ENCODE data around the gene GAD2.

Gene GAD2

DNA sequence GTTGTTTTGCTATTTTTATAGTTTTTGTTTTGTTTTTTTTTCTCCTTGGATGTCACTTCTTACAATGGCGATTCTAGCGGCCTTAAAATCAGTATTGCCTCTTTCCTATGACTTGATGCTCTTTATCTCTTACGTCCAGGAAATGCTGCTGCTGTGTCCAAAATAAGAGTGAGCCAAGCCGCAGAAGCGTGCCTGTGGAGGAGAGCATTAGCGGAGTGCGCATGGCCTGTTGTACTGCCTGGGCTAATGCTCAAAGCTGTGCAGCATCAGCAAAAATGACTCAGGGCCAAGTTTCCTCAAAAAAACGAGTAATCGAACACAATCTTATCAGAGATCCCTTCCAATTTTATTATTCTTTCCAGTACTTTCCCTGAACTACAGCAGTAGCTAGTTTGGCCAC lies 18.5 kb upstream of the GAD2 start:
- H3K4me3 ChIP-seq (ENCODE audit: low read length), result no peak overlapping the region
- TF ChIP-seq, protein P1, sequence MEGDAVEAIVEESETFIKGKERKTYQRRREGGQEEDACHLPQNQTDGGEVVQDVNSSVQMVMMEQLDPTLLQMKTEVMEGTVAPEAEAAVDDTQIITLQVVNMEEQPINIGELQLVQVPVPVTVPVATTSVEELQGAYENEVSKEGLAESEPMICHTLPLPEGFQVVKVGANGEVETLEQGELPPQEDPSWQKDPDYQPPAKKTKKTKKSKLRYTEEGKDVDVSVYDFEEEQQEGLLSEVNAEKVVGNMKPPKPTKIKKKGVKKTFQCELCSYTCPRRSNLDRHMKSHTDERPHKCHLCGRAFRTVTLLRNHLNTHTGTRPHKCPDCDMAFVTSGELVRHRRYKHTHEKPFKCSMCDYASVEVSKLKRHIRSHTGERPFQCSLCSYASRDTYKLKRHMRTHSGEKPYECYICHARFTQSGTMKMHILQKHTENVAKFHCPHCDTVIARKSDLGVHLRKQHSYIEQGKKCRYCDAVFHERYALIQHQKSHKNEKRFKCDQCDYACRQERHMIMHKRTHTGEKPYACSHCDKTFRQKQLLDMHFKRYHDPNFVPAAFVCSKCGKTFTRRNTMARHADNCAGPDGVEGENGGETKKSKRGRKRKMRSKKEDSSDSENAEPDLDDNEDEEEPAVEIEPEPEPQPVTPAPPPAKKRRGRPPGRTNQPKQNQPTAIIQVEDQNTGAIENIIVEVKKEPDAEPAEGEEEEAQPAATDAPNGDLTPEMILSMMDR (conservative IDR thresholded peaks at IDR 0.05; ENCODE audit: low read depth, low read length), result no peak
- no peak for DNase-seq (ENCODE audit: low read depth)

DNA sequence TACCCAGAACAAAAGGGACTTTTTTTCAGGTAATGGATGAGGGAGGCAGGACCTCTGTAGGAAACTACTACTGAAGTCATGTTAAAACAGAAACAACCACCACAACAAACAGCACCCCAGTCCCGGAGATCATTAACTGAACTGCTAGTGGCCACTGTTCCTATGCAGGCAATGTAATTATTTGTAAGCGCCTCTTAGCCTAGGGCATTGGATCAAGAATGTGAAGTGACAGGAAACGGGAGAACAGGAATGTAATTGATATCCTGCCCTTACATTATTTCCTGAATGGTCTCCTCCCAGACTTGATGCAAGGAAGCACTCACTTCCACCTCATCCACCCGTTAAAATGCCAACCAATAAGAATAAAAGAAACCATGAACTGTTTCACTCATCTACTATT lies 16.7 kb upstream of the GAD2 start:
- no peak for DNase-seq (ENCODE audit: low read depth)
- no peak overlapping the region for H3K4me3 ChIP-seq (ENCODE audit: low read length)
- TF ChIP-seq, protein P1 (conservative IDR thresholded peaks at IDR 0.05; ENCODE audit: low read depth, low read length), result no peak

DNA sequence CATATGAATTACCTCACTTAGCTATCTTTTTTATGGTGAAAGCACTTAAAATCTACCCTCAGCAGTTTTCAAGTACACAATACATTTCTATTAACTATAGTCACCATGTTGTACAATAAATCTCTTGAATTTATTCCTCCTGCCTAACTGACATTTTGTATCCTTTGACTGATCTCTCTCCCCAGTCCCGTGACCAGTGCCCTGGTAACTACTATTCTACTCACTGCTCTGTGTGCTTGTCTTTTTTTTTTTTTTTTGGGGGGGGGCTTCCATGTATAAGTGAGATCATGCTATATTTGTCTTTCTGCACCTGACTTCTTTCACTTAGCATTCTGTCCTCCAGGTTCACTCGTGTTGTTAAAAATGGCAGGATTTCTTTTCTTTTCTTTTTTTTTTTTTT lies 11.4 kb upstream of the GAD2 start:
- no peak for DNase-seq (ENCODE audit: low read depth)
- no peak overlapping the region for H3K4me3 ChIP-seq (ENCODE audit: low read length)
- TF ChIP-seq, protein P1 (conservative IDR thresholded peaks at IDR 0.05; ENCODE audit: low read depth, low read length), result no peak

DNA sequence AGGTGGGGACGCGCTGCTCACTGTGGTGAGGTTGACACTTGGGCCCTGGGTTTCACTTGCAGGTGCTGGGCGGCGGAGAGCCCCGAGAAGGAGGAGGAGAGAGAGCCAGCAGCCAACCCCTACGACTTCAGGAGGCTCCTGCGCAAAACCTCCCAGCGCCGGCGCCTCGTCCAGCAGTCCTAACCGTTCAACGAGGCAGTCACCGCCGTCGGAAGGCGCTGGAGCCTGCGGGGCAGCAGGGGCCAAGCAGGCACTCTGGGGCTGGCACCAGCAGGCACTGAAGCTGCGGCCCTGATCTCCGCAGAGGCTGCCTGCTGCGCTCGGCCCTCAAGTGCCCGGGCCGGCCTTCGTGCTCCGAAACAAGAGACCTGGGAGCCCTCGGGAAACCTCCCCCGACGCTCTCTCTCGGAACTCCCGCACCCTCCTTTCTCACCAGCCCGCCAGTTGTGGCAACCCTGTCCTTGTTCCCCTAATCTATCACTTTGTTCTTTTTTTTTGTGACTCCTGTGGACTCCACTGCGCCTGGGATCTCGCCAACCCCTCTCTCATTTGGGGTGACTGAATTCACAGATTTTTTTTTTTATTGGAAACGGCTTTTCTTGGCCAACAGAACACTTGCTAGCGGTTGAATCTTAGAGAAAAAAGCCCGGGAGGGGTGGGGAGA lies 4.7 kb upstream of the GAD2 start:
- TF ChIP-seq, protein P1 (conservative IDR thresholded peaks at IDR 0.05; ENCODE audit: low read depth, low read length), result no peak
- DNase-seq (ENCODE audit: low read depth), result no peak
- H3K4me3 ChIP-seq (ENCODE audit: low read length), result no peak overlapping the region

DNA sequence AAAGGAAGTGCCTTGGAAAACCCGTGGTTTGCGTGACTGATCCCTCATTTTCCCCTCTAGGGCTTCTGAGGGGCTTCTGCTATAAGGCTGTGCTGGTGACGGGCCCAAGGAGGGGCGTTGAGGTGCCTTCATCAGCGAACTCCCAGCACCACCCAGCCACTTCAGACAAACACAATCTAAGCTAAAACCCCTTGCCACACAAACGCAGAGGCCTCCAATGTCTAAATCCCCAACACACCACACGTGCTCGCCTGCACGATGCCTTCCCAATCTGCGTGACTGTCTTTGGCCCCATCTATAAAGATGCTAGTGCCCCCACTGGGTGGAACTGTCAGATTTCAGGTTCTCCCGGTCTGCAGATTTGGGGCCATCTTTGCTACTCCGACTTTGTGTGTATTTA lies 4.1 kb upstream of the GAD2 start:
- TF ChIP-seq, protein P1 (conservative IDR thresholded peaks at IDR 0.05; ENCODE audit: low read depth, low read length), result no peak
- no peak overlapping the region for H3K4me3 ChIP-seq (ENCODE audit: low read length)
- DNase-seq (ENCODE audit: low read depth), result no peak

DNA sequence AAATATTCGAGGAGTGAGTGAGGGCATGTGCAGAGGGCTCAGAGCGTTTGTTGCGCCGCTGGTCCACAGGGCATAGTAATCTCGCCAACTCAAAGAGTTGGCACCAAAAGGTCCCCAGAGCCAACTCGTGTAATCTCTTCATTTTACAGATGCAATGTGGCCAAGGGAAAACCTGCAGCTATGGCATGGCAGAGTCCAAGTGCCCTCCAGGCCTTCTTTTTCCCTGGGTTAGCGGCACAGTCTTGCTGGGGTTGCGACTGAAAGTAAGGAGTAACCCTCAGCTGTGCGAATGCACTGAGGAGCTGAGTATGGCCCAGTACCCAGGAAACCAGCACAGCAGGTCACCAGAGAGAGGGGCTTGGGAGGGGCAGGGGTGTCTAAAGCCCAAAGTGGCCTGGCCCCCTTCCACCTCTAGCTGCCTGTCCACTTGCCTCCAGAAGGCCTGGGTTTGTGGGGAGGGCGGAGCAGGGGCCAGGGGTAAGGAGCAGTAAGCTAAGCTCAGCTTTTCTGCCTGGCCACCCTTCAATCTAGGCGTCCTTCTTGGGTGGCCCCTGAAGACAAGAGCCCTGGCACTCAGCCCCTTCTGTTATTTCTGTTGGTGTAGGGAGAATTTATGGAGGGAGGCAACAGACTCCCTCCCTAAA lies 3.3 kb upstream of the GAD2 start:
- TF ChIP-seq, protein P1 (conservative IDR thresholded peaks at IDR 0.05; ENCODE audit: low read depth, low read length), result no peak
- DNase-seq (ENCODE audit: low read depth), result no peak
- H3K4me3 ChIP-seq (ENCODE audit: low read length), result no peak overlapping the region

DNA sequence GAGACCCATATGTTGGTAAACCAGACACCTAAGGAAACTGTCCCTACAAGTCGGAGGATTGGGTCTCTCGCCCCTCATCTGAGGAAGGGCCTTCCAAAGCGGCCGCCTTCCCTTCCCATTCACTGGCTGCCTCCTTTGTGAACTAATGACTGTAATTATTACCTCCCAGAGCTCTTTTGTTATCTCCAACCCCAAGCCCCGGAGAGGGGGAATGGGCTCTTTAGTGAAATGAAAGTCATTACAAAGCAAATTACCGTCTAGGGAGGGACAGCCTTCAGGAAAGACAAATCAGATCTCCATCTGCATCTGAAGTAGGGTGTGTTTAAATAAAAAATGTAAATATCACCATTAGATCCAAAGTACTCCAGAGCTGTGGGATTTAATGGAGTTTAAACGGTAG lies 2.6 kb upstream of the GAD2 start:
- TF ChIP-seq, protein P1 (conservative IDR thresholded peaks at IDR 0.05; ENCODE audit: low read depth, low read length), result no peak
- H3K4me3 ChIP-seq (ENCODE audit: low read length), result no peak overlapping the region
- no peak for DNase-seq (ENCODE audit: low read depth)

Data from retinal pigment epithelial cell (primary cell).